Stimulated activated CD8-positive, alpha-beta memory T cell treated with anti-CD3 and anti-CD28 coated beads, Interleukin-7, amount 100 ng/mL, for 1 hour (primary cell): ENCODE results near the gene ZSWIM6.
"Not testable (repeated sequence)": the region's sequence is repeated elsewhere in the genome, so short reads cannot be mapped to it uniquely, and the experiment has no call there.

Experiments
- DNase-seq, 2 donors: peaks; one replicate each; pipeline ENCODE4 v3.0.0-alpha.2; 2020; ENCODE audit warnings: low read depth in 2 of 2

Gene ZSWIM6

GRCh38 chr5:61363401-61364114 is 31.5 kb downstream of the ZSWIM6 start:
- DNase-seq: no peak

GRCh38 chr5:61366497-61367240 is 34.6 kb downstream of the ZSWIM6 start:
- no peak for DNase-seq

GRCh38 chr5:61370506-61370905 is 38.4 kb downstream of the ZSWIM6 start:
- DNase-seq: no peak

GRCh38 chr5:61371474-61371873 is 39.4 kb downstream of the ZSWIM6 start:
- DNase-seq: no peak

GRCh38 chr5:61379677-61380076 is 47.6 kb downstream of the ZSWIM6 start:
- DNase-seq: no peak

DNA sequence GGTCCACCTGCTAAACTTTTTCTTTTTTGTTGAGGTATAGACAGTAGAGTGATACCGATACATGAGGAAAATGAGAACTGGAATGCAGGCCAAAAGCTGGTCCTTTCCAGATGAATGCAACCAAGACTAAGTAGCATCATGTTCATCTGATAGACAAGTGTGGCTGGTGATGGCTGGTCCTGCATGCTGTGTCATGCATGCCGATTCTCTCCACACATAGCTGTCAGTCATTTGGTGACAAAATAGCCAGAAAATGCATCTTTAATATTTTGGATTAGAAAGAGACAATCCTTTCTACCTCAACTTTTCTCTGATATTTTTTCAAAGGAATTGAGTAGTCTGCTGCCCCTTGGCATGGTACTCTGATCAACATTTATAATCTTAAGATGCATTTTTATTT is 49.9 kb downstream of the ZSWIM6 start:
- DNase-seq: no peak

DNA sequence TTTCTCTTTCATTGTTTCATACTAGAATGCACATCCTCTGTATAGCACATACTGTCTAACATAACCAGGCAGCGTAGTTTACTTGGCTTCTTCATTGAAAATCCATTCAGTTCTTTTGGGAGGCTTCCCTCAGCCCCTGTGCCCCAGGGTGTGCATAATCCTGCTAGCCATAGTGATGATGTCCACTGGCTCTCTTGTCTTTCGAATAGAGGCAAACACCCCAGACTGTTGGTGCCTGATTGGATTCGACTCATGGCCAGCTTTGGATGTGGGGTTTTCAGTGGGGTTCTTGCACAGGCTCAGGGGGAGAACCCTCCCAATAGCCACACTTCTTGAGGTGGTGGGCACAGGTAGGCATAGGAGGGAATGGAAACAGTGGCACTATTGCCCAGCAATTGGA is 53.6 kb downstream of the ZSWIM6 start:
- DNase-seq: no peak

- no peak for DNase-seq
Measured at GRCh38 chr5:61386045-61386800, 54.2 kb downstream of the ZSWIM6 start.

- DNase-seq: no peak
Measured at GRCh38 chr5:61389609-61390008, 57.6 kb downstream of the ZSWIM6 start.

- DNase-seq: no peak
Measured at GRCh38 chr5:61394078-61394704, 62.1 kb downstream of the ZSWIM6 start.

- no peak for DNase-seq
Measured at GRCh38 chr5:61394793-61395192, 62.7 kb downstream of the ZSWIM6 start.

- DNase-seq: no peak
Measured at GRCh38 chr5:61397238-61397637, 65.2 kb downstream of the ZSWIM6 start.

DNA sequence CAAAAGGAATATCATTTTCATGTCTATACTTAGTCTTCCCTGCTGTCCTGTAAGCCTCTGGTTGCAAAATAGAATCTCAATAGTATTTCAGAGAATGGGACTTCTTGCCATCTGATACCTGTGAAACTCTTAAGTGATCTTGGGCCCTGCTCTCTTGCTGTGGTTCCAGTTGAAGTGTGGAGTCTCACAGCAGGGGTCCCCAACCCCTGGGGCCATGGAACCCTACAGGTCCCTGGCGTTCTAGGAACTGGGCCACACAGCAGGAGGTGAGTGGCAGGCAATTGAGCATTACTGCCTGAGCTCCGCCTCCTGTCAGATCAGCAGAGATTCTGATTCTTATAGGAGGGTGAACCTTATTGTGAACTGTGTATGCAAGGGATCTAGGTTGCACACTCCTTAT is 65.9 kb downstream of the ZSWIM6 start:
- DNase-seq: no peak

- no peak for DNase-seq
Measured at GRCh38 chr5:61398440-61398839, 66.4 kb downstream of the ZSWIM6 start.

- DNase-seq: no peak
Measured at GRCh38 chr5:61399679-61400078, 67.6 kb downstream of the ZSWIM6 start.

DNA sequence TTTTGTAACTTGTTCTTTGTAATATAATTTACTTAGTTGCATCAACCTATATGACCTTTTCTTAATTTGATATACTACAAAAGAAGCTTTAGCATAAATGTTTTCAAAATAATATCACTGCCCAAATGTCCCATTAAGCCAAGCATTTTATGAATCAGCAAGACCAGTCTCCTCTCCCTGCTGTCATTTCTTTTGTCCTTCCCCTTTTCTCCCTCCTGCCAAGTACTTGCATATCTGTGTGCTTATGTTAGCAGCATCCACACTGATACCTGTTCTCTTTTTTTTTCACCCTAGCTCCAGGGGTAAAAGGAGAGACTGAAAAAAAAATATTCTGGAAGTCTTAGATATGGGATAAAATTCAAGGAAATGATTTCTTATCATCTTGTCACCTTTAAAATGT is 69.7 kb downstream of the ZSWIM6 start:
- DNase-seq: no peak

- no peak for DNase-seq
Measured at GRCh38 chr5:61402244-61402823, 70.3 kb downstream of the ZSWIM6 start.

GRCh38 chr5:61402970-61403900 is 71.2 kb downstream of the ZSWIM6 start:
- no peak for DNase-seq

DNA sequence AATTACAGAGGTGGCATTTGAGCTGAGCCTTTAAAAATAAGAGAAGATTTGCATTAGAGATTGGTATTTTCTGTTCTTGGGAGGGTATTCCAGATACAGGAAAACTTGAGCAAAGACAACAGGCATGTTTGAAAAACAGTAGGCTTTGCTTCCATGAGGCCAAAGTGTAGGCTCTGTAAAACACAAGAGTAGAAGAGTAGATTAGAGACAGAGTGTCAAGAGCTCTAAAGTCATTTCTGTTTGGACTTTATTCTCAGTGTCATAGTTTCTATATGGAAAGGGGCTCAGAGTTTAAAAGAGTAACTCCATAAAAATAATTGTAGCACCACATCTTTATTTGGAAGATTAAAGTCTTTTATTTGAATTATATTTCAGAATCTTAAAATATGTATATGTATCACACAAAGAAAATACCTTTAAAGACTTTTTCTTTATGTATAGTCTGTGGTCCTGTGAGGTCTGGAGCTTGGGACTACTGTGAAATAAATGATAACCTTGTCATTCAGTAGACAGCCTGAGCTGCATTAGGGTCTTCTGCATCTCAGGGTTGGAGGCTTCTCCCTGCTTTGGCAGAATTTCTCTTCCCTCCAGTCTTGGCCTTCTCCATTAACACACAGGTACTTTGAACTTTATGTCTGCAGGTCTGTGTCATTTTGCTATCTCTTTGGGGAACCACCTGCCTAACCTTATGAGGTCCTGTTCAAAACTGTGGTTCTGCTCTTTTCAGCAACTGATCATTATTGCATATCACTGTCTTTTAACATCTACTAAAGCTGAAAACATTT is 73.6 kb downstream of the ZSWIM6 start:
- no peak for DNase-seq

GRCh38 chr5:61406497-61406896 is 74.4 kb downstream of the ZSWIM6 start:
- DNase-seq: not testable (repeated sequence)
